ENCODE data around the gene TMC6. TPM values are rescaled to one million over a fixed set of nuclear protein-coding genes. Genes with fewer than 3 reads are reported as not detected.
"Not testable (repeated sequence)": the region's sequence is repeated elsewhere in the genome, so short reads cannot be mapped to it uniquely, and the experiment has no call there.

Gene TMC6
- total RNA-seq, 1 donor from 2014 or later: 23.1 TPM

DNA sequence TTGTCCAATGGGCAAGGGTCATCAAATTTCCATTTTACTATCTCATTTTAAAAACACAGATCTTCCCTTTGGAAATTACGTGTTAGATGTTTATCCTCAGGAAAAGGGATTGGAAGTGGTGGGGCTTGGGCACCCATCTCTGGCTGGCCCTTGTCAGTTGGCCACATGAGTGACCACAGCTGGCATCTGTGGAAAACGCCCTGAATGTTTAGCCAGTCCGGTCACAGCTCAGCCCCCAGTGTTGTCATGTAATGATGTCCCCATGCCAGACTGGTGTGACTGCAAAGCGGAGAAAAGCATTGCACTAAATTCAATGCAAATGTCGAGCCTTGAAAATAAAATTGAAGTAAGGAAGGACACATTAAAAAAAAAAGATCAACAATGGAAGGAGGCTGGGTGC lies 53.0 kb downstream of the TMC6 start:
- DNase-seq (ENCODE audit: low read depth in 2 of 2): no peak

DNA sequence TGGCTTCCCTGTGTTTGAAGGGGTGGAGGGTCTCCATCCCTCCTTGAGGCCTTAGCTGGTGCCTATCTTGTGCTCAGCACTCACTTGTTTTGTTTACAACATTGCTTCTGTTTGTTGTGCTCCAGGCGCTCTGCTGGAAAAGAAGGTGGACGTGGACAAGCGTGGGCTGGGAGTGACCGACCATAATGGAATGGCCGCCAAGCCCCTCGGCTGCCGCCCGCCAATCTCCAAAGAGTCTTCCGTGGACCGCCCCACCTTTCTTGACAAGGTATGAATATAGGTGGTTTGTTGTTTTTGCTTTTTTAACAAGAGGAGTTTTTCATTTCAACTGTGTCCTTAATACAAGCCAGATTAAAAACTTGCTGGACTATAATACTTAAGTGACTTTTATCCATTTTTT lies 53.5 kb downstream of the TMC6 start:
- no peak for DNase-seq (ENCODE audit: low read depth in 2 of 2)

DNA sequence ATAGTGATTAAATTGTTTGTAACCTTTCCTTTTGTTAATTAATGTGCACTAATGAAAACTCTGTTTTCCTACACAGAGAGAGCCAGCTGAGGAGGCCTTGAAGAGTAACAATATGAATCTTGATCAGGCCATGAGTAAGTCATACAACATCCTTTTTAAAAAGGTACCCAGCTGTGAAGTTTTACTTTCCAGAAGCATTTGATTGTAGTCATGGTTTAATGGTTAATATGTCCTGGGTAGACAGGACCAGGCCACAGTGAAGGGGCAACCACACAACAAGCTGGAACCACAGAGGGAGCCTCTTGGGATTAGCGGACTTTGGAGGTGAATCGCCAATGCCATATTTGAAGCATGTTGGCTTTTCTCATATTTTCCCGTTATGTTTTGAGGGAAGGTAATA lies 55.6 kb downstream of the TMC6 start:
- DNase-seq (ENCODE audit: low read depth in 2 of 2): no peak

DNA sequence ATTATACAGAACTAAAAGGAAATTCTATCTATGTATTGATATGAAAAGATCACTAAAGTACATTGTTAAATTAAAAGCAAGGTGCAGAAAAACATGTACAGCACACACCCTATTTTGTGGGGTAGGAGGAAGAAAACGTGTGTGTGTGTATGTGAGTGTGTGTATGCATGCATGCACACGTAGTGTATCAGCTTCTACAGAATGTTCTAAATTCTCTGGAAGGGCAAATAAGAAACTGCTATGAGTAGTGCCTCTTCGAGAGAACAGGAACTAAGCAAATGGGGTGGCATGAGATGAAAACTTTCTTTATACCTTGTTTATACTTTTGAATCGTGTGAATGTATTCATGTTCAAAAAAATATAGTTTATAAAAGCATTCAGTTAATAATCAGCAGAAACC lies 58.9 kb downstream of the TMC6 start:
- no peak for DNase-seq (ENCODE audit: low read depth in 2 of 2)

DNA sequence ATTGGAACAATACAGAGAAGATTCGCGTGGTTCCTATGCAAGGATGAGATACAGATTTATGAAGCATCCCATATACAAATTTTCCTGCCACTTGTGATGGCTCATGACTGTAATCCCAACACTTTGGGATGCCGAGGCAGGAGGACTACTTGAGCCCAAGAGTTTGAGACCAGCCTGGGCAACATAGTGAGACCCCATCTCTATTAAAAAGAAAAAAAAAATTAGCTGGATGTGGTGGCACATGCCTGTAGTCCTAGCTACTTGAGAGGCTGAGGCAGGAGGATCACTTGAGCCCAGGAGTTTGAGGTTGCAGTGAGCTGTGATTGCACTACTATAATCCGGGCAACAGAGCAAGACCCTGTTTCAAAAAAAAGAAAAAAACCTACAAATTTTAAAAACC lies 61.6 kb downstream of the TMC6 start:
- not testable (repeated sequence) for DNase-seq (ENCODE audit: low read depth in 2 of 2)

DNA sequence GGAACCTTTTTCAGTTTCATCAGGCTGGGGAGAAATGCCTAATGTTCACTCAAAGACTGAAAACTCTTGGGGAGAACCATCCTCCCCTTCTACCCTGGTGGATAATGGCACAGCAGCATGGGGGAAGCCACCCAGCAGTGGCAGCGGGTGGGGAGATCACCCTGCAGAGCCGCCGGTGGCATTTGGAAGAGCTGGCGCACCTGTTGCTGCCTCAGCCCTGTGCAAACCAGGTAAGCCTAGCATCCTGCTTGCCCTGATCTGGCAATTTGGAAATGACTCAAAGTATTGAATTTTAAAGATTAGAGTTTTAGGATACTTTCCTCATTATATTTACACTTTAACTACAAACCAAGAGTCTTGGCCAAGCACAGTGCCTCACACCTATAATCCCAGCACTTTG lies 63.8 kb downstream of the TMC6 start:
- DNase-seq (ENCODE audit: low read depth in 2 of 2): no peak

DNA sequence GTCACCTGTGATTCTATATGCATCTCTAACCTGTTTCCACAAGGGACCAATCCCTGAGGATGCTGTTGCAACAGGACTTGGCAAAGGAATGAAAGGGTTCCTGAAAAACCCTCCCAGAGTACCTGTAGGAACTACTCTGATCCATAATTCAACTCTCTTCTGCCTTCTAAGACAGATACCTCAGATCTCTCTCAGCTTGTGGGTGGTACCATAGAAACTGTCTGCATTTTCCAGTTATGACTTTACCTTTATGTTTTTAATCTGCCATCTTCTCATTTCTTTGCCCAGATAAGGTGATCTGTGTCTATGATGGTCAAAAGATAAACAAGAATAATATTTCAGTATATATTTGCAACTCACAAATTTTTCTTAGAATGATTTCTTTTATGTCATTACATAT lies 65.1 kb downstream of the TMC6 start:
- DNase-seq (ENCODE audit: low read depth in 2 of 2): no peak

DNA sequence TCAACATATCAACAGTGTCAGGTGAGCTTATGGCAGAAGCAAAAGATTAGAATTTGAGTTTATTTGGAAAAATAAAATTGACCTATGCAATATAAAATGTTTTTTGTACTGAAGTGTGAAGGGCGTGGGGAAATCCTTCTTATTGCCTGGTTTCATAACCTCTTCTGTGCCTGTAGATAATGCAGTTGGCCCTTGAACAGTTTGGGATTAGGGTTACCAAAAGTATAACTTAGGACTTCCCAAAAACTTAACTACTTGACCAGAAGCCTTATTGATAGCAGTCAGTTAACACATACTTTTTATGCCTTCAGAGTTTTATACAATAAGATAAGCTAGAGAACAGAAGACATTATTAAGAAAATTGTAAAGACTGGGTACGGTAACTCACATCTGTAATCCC lies 66.0 kb downstream of the TMC6 start:
- DNase-seq (ENCODE audit: low read depth in 2 of 2): no peak

Other genes with a start within 250 kb of the TMC6 start
- 5.5 and 7.2 TPM in 2 replicates for gene TNRC6C, start 170.1 kb downstream of the TMC6 start, total RNA-seq
- gene TMC8, start 2.0 kb upstream of the TMC6 start, total RNA-seq: 0.13 and 0.25 TPM in 2 replicates
- not detected in 2 replicates for gene C17orf99, start 17.6 kb upstream of the TMC6 start, total RNA-seq
- 25.2 and 45.1 TPM in 2 replicates for gene SYNGR2, start 39.8 kb upstream of the TMC6 start, total RNA-seq
- 79.3 and 147 TPM in 2 replicates for gene TK1, start 58.3 kb upstream of the TMC6 start, total RNA-seq
- gene AFMID, start 58.6 kb upstream of the TMC6 start, total RNA-seq: 47.2 and 74.5 TPM in 2 replicates
- gene BIRC5, start 85.5 kb upstream of the TMC6 start, total RNA-seq: 29.3 and 81.4 TPM in 2 replicates
- under 0.01 and 0.51 TPM in 2 replicates for gene TMEM235, start 102.9 kb upstream of the TMC6 start, total RNA-seq
- gene SOCS3, start 231.3 kb upstream of the TMC6 start, total RNA-seq: 35.8 and 58.2 TPM in 2 replicates
- gene PGS1, start 249.9 kb upstream of the TMC6 start, total RNA-seq: 19.8 and 30.5 TPM in 2 replicates